HG03060 (cell line): ENCODE results near the gene FABP7.

ENCODE experiments used
- ATAC-seq: cut with Tn5 transposase; IDR thresholded peaks from one replicate; pipeline ENCODE4 v1.9.1; 2021; ENCODE audit warnings: low read depth, moderate number of reproducible peaks; ENCODE audit not compliant: unreplicated experiment

Gene FABP7

DNA sequence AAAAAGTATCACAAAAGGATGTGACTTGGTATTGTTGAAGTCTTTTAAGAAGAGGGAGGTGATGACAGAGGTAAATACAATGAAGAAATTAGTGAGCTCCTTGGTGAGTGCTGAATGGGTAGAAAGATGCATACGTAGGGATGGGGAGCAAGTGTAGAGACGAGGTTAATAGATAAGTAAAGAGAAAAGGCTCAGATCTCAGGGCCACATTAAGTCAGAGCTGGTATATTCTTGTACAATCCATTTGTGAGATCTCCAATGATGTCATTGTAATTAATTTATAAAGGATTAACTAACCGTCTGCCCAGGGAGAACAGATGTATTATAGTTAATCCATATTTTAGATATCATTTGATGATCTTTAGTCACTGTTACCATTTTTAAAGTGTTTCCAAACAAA, 52.9 kb downstream of the FABP7 start:
- ATAC-seq, result no peak

DNA sequence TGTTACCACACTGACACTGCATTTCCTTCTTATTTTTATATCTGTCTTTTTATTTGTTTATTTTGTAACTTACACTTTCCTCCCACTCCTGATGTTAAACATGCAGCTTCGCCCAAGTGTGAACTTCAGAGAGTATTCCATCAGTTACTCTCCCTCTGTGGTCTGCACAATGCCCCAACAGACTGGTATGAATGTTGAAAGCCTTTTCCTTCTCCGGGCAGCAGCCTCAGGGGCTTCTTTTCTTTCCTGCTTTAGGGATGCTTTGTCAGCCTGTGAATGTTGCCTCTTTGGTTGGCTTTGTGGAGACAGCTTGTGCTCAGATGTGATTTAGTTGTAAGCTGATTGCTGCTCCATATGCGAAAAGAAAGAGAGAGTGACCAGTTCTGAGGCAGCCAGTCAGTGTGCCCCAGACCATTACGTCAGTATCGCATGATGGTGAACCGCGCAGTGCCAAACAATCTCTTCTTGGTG, 53.5 kb downstream of the FABP7 start:
- ATAC-seq, result no peak
